SU-DHL-6 (cell line): ENCODE data around the gene TOMM40.
A peak's percentile ranks its signal among the peaks of the same experiment; 100 is the strongest.
"Not testable (repeated sequence)": the region's sequence is repeated elsewhere in the genome, so short reads cannot be mapped to it uniquely, and the experiment has no call there.

Source experiments
- H2AFZ ChIP-seq: fragments of 200-600 bp; sonication (generic); 2 replicates; pipeline ENCODE4 v1.6.1; 2014; ENCODE audit warnings: low read depth, mild to moderate bottlenecking, moderate library complexity, mixed read lengths, antibody characterized with exemption, low read length; ENCODE audit not compliant: severe bottlenecking
- H3F3A ChIP-seq: fragments of 200-600 bp; shearing (Covaris generic); 2 replicates; pipeline ENCODE4 v1.6.0; 2016; ENCODE audit warnings: antibody characterized with exemption, mild to moderate bottlenecking; ENCODE audit not compliant: insufficient read depth
- H3K27ac ChIP-seq: fragments of 200-600 bp; sonication (generic); 2 replicates; pipeline ENCODE4 v1.5.1; 2016; ENCODE audit warnings: low read depth, mild to moderate bottlenecking, low read length, moderate library complexity, mixed read lengths
- H3K27me3 ChIP-seq: fragments of 200-600 bp; sonication (generic), shearing (Covaris generic); 2 replicates; pipeline ENCODE4 v1.6.0; 2014; ENCODE audit warnings: mild to moderate bottlenecking, low read length
- H3K36me3 ChIP-seq: fragments of 200-600 bp; sonication (generic); 2 replicates; pipeline ENCODE4 v1.6.1; 2014; ENCODE audit warnings: mild to moderate bottlenecking, low read length, mixed read lengths
- H3K4me2 ChIP-seq: fragments of 300-600, 200-600 bp; shearing (Covaris generic), sonication (generic); 2 replicates; pipeline ENCODE4 v1.6.0; 2014; ENCODE audit warnings: low read length, low read depth, mild to moderate bottlenecking; ENCODE audit not compliant: poor library complexity, severe bottlenecking
- H3K4me3 ChIP-seq: fragments of 200-600 bp; sonication (generic); 2 replicates; pipeline ENCODE4 v1.5.1; 2014; ENCODE audit warnings: antibody characterized with exemption, low read length, mild to moderate bottlenecking, mixed read lengths; ENCODE audit not compliant: insufficient read depth, poor library complexity, severe bottlenecking
- H3K79me2 ChIP-seq: fragments of 200-600 bp; sonication (generic); 2 replicates; pipeline ENCODE4 v1.6.1; 2014; ENCODE audit warnings: mild to moderate bottlenecking, low read length, moderate library complexity; ENCODE audit not compliant: insufficient read depth
- H3K9ac ChIP-seq: fragments of 200-600 bp; sonication (generic); 2 replicates; pipeline ENCODE4 v1.7.0; 2014; ENCODE audit warnings: mild to moderate bottlenecking, low read length
- H3K9me2 ChIP-seq: fragments of 200-600 bp; sonication (generic); replicated peaks from 2 replicates; pipeline ENCODE4 v1.6.1; 2014; ENCODE audit warnings: low read length; ENCODE audit not compliant: insufficient read depth
- H3K9me3 ChIP-seq: fragments of 200-600 bp; sonication (generic); 2 replicates; pipeline ENCODE4 v1.6.1; 2014; ENCODE audit warnings: low read length, mixed read lengths; ENCODE audit not compliant: insufficient read depth
- H4K20me1 ChIP-seq: fragments of 200-600 bp; sonication (generic); 2 replicates; pipeline ENCODE4 v1.6.1; 2014; ENCODE audit warnings: low read depth, mild to moderate bottlenecking, antibody characterized with exemption, low read length, moderate library complexity, mixed read lengths
- CTCF ChIP-seq: fragments of 200-600 bp; sonication (generic); IDR thresholded peaks from one replicate; pipeline ENCODE4 v1.5.1; 2017; ENCODE audit warnings: antibody characterized with exemption, mild to moderate bottlenecking, low read length, moderate library complexity; ENCODE audit not compliant: insufficient read depth, poor library complexity, severe bottlenecking
- EZH2phosphoT487 ChIP-seq: fragments of 200-600 bp; sonication (generic), shearing (Covaris generic); conservative IDR thresholded peaks from 2 replicates; pipeline ENCODE4 v1.6.1; 2018; ENCODE audit warnings: mild to moderate bottlenecking, antibody characterized with exemption, low read length, moderate library complexity, mixed read lengths

TOMM40 gene

GRCh38 chr19:44909775-44910174 is 18.7 kb downstream of the TOMM40 start:
- Histone ChIP-seq H3K9me2 (no peaks in the 10 kb centered on the region), H3K9ac (no peak overlapping the region), H3K4me2 (no peak overlapping the region), H3K27ac (no peak overlapping the region), H2AFZ (no peak overlapping the region), H3K36me3 (no peaks in the 10 kb centered on the region), H3F3A (no peaks in the 10 kb centered on the region), H3K79me2 (no peaks in the 10 kb centered on the region), H3K9me3 (no peaks in the 10 kb centered on the region), H4K20me1 (no peaks in the 10 kb centered on the region), H3K4me3 (no peak overlapping the region), H3K27me3 (no peaks in the 10 kb centered on the region)
- TF ChIP-seq CTCF (no peak), EZH2phosphoT487 (no peak)

GRCh38 chr19:44911896-44912295 is 20.8 kb downstream of the TOMM40 start:
- not testable (repeated sequence) for H3F3A ChIP-seq, H2AFZ ChIP-seq, H3K9me3 ChIP-seq, H3K27me3 ChIP-seq, H3K36me3 ChIP-seq, H3K9me2 ChIP-seq, H3K27ac ChIP-seq, H3K4me3 ChIP-seq, H4K20me1 ChIP-seq, H3K4me2 ChIP-seq, H3K9ac ChIP-seq, H3K79me2 ChIP-seq

- Histone ChIP-seq H3K9me2 (no peaks in the 10 kb centered on the region), H3K9ac (no peak overlapping the region), H3K4me2 (no peak overlapping the region), H3K36me3 (no peaks in the 10 kb centered on the region), H3K9me3 (no peaks in the 10 kb centered on the region), H3K27ac (no peak overlapping the region), H3K4me3 (no peak overlapping the region), H3F3A (no peaks in the 10 kb centered on the region), H4K20me1 (no peaks in the 10 kb centered on the region), H3K27me3 (no peaks in the 10 kb centered on the region), H3K79me2 (no peaks in the 10 kb centered on the region), H2AFZ (no peak overlapping the region)
- TF ChIP-seq EZH2phosphoT487: no peak
- no peak for TF ChIP-seq CTCF
These were observed 21.8 kb downstream of the TOMM40 start for GRCh38 chr19:44912854-44913253.

GRCh38 chr19:44913512-44914432 is 22.7 kb downstream of the TOMM40 start:
- not testable (repeated sequence) for H3K4me3 ChIP-seq, H4K20me1 ChIP-seq, H3K79me2 ChIP-seq, H3K9ac ChIP-seq, H3K9me3 ChIP-seq, H3K27me3 ChIP-seq, H3K36me3 ChIP-seq, H3K27ac ChIP-seq, H3K9me2 ChIP-seq, H3F3A ChIP-seq
- peak overlapping the region; percentile 98 for H2AFZ ChIP-seq
- peak overlapping the region; percentile 61 for H3K4me2 ChIP-seq

GRCh38 chr19:44914433-44915206 is 23.6 kb downstream of the TOMM40 start, which contains the start of gene APOC1:
TSS of gene APOC1 (plus strand) at chr19:44914608. CDS start at chr19:44914892, 284 bp downstream.
- H3K27me3 ChIP-seq, H4K20me1 ChIP-seq, H3K36me3 ChIP-seq, H3K27ac ChIP-seq, H3K79me2 ChIP-seq, H3K9me3 ChIP-seq, H3K9me2 ChIP-seq, H3F3A ChIP-seq: not testable (repeated sequence)
- peak within 1 kb of the TSS; percentile 45 for H3K4me3 ChIP-seq
- H3K9ac ChIP-seq: peak within 1 kb of the TSS; percentile 59
- H3K4me2 ChIP-seq: peak within 1 kb of the TSS; percentile 61
- peak within 1 kb of the TSS; percentile 98 for H2AFZ ChIP-seq
